ENCODE results near the gene CASKIN1. TPM values are rescaled to one million over a fixed set of nuclear protein-coding genes. Genes with fewer than 3 reads are reported as not detected.
A peak's percentile ranks its signal among the peaks of the same experiment; 100 is the strongest.
"Not testable (repeated sequence)": the region's sequence is repeated elsewhere in the genome, so short reads cannot be mapped to it uniquely, and the experiment has no call there.

The CASKIN1 gene, protein sequence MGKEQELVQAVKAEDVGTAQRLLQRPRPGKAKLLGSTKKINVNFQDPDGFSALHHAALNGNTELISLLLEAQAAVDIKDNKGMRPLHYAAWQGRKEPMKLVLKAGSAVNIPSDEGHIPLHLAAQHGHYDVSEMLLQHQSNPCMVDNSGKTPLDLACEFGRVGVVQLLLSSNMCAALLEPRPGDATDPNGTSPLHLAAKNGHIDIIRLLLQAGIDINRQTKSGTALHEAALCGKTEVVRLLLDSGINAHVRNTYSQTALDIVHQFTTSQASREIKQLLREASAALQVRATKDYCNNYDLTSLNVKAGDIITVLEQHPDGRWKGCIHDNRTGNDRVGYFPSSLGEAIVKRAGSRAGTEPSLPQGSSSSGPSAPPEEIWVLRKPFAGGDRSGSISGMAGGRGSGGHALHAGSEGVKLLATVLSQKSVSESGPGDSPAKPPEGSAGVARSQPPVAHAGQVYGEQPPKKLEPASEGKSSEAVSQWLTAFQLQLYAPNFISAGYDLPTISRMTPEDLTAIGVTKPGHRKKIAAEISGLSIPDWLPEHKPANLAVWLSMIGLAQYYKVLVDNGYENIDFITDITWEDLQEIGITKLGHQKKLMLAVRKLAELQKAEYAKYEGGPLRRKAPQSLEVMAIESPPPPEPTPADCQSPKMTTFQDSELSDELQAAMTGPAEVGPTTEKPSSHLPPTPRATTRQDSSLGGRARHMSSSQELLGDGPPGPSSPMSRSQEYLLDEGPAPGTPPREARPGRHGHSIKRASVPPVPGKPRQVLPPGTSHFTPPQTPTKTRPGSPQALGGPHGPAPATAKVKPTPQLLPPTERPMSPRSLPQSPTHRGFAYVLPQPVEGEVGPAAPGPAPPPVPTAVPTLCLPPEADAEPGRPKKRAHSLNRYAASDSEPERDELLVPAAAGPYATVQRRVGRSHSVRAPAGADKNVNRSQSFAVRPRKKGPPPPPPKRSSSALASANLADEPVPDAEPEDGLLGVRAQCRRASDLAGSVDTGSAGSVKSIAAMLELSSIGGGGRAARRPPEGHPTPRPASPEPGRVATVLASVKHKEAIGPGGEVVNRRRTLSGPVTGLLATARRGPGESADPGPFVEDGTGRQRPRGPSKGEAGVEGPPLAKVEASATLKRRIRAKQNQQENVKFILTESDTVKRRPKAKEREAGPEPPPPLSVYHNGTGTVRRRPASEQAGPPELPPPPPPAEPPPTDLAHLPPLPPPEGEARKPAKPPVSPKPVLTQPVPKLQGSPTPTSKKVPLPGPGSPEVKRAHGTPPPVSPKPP (N-terminal part only)
- polyA plus RNA-seq (ENCODE audit: insufficient read length in 10 of 10) = 1 to 10 TPM in 9 of 10 donors, under 1 TPM in 1; 0.94 to 2.7 (median 1.5) TPM
- long read RNA-seq, donor 1 = 0 reads
- long read RNA-seq, donor 2 = 0 reads
- long read RNA-seq, donor 3 = 0 reads
- long read RNA-seq, donor 4 = 0 reads
- long read RNA-seq, donor 5 = 0 reads
- long read RNA-seq, donor 6, full-length matches to known transcripts = 1 of 1 reads
- long read RNA-seq, donor 6, partial matches to known transcripts = 0 of 1 reads
- long read RNA-seq, donor 6, other reads (novel, unspliced or antisense) = 0 of 1 reads
- long read RNA-seq, donor 7 = 0 reads
- long read RNA-seq, donor 8, partial matches to known transcripts = 7 of 14 reads
- long read RNA-seq, donor 8, other reads (novel, unspliced or antisense) = 7 of 14 reads
- long read RNA-seq, donor 9 = 0 reads

DNA sequence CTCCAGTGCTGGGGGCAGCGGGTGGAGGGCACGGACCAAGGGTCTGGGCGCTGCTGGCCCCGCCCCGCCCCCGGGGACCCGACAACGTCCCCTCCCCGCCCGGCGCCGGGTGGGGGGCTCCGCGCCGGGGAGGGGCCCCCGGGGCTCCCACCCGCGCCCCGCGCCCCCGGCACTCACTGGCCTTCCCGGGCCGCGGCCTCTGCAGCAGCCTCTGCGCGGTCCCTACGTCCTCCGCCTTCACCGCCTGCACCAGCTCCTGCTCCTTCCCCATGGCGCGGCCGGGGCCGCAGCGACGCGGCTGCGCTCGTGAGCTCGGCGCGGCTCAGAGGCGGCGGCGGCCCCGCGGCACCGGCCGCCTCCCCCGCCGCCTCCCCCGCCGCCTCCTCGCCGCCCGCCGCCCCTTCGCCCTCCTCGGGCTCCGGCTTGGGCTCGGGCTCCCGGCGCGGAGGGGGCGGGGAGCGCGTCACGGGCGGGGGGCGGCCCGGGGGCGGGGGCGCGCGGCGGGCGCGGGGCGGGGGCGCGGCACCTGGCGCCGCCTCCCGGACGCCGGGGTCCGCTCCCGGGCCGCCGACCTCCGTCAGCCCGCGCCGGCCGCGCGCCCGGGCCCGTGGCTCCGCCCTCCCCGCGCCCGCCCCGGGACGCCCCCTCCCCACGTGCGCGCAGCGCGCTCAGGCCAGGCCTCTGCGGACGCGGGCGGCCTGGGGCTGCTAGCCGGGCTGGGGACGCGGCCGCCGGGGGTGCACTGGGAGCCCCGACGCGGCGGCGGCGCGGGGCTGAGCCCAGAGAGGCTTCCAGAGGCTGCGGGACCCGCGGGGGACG is at the start of gene CASKIN1:
TSS of gene CASKIN1 (minus strand) at position 444 of the 819 bp plus-strand sequence. CDS start at position 271, 173 bp downstream.
- peak in 1 of 3 donors; percentile 43 for DNase-seq

DNA sequence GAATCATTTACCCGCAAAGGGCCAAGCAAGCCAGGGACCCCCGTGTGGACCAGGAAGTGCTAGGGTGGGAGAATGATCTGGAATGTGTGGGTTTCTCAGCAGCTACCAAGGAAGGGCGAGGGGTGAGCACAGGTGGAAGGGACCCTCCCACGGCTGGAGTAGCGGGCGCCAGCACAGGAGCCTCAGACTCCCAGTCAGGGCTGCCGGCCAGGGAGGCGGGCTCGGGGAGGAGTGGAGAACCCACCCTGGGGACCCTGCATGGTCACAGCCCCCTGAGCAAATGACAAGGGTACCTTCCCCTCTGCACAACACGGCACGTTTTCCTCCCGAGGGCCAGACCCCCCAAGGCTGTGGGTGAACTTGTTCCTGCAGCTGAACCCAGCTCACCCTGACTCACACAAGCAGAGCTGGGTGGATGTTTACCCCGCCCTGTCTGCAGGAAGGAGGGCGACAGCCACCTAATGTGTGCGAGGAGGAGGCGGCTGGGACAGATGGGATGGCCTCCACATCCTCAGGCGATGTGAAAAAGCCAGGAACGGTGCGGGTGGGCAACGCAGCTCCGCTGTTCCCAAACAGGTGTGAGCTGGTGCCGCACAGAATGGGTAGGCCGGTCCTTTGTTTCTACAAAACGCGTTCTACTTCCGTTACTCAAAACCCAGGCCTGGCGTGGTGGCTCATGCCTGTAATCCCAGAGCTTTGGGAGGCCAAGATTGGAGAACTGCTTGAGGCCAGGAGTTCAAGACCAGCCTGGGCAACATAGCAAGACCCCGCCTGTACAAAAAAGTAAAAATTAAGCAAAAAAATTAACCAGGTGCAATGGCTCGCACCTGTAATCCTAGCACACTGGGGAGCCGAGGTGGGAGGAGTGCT is 48.8 kb upstream of the CASKIN1 start:
- no peak for DNase-seq

DNA sequence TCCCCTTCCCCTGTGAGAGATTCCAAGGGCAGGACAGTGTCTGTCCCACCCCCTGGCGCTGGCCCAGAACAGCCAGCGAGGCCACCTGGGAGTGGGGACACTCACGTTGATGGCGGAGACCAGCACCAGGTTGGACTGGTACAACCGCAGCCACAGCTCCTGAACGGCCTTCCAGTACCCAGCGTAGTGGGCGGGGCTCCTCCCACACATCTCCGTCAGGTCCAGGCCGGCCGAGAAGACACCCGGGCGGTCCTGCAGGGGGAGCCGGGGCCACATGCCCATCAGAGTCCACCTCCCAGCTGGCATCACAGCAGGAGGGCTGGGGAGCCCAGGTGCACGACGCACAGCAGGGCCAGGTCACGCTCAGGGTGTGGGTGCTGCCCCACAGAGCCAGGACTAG is 47.9 kb upstream of the CASKIN1 start:
- DNase-seq = no peak

DNA sequence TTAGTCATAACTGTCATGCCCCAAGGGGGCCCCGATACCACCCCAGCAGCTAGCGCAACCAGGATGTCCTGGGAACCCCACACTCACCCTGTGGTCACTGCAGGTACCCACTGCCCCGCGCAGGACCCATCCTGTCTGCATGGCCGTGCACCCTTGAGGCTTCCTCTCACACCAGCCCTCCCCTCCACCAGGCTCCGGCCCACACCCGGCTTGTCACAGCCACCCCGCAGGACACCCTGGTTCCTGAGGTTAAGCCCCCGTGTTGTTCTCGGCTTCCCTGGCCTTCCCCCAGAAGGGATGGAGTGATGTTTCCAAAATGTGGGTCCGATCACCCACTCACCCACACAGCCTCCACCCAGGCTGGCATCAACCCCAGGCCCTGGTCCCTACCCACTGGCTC is 47.4 kb upstream of the CASKIN1 start:
- DNase-seq = no peak

DNA sequence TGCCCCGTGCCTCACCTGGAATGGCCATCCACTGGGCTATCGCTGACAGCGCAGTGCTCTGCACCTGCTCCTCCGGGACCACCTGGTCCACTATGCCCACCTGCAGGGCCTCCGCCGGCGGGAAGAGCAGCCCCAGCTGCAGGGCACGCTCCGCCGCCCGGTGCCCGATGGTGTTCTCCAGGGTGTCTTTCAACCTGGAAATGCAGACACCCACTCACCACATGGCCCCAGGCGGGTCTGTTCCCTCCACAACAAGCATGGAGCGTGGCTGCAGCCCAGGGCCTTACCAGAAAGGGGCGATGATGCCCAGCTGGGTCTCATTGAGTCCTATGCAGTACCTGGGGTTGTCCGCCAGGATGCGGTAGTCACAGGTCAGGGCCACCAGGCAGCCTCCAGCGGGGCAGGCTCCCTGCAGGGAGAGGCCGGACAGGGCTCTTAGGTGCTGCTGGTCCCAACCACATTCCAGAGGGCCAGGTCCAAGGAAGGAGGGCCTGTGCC is 46.7 kb upstream of the CASKIN1 start:
- DNase-seq = no peak

DNA sequence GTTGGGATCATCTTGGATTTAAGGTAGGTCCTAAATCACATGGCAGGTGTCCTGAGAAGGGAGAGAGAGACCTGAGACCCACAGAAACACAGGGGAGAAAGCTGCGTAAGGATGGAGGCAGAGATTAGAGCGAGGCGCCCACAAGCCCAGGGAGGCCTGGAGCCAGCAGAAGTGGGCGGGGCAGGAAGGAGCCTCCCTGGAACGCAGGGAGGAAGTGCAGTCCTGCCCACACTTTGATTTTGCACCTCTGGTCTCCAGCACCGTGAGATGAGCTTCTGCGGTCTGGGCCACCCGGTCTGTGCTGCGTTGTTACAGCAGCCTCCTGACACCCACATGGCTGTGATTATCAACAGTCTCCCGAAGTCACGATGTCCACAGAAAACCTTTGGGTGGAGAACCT is 46.2 kb upstream of the CASKIN1 start:
- no peak for DNase-seq

DNA sequence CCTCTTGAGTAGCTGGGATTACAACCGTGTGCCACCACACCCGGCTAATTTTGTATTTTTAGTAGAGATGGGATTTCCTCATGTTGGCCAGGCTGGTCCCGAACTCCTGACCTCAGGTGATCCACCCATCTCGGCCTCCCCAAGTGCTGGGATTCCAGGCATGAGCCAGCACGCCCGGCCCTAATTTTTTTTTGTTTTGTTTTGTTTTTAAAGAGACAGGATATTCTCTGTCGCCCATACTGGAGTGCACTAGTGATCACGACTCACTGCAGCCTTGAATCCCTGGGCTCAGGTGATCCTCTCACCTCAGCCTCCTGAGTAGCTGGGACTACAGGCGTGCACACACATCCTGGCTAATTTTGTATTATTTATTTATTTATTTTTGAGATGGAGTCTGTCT is 43.9 kb upstream of the CASKIN1 start:
- not testable (repeated sequence) for DNase-seq

DNA sequence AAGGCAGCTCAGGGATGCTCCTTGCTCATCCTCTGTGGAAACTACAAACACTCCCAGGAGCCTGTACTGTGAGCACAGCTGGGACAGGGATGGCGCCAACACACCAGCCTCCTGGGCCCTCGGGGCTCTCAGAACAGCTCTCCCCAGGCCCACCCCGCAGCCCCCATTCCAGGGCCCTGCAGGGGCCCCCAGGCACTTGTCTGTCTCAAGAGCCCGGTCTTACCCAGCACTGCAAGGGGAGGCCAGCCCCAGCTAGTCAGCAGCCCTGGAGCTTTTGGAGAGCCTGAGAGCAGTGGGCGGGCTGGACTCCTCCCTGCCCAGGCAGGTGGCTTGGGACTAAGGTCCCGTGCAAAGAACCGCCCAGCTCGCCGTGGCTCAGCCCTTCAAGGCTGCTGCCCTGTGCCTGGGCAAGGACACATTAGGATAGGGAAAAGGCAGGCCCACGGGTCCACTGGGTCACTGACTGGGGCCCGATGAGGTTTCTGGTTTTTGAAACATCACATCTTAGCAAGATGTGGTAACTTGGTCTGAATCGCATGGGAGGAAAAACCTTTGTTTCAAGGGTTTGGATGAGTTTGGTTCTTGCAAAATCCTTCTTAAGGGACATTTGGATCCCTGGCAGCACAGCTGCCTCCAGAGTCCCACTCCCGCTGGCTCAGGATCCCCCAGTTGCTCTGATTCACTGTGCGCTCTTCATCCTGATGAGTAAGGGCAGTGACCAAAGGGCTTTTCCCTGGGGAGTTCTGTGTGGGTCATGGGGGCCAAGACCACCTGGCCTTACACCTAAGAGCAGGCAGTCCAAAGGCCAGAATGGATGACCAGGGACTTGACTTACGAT is 42.7 kb upstream of the CASKIN1 start:
- DNase-seq = no peak

DNA sequence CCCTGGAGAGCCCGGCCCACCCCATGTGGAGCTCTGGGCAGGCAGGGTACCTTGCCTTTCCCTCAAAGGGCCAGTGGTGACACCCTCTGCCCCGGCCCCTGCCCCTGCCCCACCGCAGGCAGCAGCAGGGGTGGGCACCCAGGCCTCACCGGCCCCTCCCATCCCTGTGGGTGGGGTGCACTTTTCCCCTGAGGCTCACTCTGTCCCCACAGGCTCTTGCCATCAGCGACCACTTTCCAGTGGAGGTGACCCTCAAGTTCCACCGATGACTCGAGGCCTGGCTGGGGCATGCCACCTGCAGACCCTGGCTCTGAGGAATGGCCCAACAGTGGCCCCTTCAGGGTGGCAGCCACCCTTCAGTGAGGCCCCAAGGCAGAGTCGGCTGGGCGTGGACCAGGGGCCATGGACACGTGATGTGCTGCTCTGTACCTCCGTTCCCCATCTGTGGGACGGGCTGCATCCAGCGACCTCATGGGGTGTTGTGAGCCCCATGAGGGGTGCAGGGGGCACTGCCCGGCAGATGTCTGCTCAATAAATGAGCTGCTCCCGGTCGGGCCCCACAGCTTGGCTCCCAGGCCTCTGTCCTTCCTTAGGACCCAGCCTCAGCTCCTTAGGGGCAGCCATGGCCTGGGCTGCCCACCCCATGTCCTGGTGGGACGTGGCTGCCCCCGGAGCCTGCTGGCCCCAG is 41.9 kb upstream of the CASKIN1 start:
- no peak for DNase-seq

DNA sequence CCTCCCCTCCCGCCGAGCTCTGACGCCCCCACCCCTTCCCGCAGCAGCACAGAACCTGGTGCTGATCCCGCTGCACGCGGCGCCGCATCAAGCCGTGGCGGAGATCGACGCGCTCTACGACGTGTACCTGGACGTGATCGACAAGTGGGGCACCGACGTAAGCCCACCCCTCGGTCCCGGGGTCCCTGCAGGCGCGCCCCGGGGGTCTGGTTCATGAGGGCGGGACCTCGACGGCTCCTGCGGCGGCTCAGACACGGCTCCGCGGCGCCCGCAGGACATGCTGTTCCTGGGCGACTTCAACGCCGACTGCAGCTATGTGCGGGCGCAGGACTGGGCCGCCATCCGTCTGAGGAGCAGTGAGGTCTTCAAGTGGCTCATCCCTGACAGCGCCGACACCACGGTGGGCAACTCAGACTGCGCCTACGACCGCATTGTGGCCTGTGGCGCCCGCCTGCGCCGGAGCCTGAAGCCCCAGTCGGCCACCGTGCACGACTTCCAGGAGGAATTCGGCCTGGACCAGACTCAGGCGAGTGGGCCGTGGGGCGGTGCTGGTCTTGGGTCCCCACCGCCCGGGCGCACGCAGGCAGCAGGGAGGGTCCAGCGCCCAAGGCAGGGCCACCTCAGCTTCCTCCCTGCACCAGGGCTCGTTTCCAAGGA is 41.2 kb upstream of the CASKIN1 start:
- no peak for DNase-seq

DNA sequence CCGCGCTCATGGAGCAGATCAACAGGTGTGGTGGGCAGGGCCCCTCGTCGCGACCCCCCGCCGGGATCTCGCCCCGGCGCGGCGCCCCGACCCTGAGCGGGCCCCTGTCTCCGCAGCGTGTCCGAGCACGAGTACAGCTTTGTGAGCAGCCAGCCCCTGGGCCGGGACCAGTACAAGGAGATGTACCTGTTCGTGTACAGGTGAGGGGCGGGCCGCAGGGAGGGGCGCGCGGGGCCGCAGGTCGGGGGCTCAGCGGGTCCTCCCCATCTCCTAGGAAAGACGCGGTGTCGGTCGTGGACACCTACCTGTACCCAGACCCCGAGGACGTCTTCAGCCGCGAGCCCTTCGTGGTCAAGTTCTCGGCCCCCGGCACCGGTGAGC is 40.7 kb upstream of the CASKIN1 start:
- DNase-seq = no peak

DNA sequence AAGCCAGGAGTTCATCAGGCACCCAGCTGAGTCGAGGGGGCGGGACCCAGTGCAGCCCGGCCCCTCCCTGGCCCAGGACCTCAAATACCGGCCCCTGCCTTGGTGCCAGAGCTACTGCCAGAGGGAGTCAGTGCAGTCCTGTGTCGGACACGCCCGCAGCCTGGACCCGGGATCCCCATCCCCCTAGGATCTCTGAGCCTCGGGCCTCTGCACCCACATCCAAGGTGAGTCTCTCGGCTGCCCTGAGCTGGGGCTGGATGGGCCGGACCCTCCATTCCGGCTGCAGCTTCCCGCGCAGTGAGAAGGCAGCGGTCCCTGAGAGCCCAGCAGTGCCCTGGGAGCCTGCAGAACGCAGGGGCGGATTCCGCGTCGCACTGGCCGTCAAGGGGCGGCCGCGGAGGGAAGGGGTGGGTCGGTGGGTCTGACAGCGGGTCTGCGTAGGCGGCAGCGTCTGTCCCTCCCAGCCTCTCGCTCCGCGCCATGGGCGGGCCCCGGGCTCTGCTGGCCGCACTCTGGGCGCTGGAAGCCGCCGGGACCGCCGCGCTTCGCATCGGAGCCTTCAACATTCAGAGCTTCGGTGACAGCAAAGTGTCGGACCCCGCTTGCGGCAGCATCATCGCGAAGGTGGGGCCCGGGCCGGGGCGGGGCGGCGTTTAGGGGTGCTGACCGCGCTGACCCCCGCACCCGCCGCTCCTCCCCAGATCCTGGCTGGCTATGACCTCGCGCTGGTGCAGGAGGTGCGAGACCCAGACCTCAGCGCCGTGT is 40.1 kb upstream of the CASKIN1 start, which contains the start of gene DNASE1L2:
TSS of gene DNASE1L2 (plus strand) at position 108 of the 765 bp plus-strand sequence. CDS start at position 481, 373 bp downstream.
- DNase-seq = peak in 1 of 3 donors; percentile 65

DNA sequence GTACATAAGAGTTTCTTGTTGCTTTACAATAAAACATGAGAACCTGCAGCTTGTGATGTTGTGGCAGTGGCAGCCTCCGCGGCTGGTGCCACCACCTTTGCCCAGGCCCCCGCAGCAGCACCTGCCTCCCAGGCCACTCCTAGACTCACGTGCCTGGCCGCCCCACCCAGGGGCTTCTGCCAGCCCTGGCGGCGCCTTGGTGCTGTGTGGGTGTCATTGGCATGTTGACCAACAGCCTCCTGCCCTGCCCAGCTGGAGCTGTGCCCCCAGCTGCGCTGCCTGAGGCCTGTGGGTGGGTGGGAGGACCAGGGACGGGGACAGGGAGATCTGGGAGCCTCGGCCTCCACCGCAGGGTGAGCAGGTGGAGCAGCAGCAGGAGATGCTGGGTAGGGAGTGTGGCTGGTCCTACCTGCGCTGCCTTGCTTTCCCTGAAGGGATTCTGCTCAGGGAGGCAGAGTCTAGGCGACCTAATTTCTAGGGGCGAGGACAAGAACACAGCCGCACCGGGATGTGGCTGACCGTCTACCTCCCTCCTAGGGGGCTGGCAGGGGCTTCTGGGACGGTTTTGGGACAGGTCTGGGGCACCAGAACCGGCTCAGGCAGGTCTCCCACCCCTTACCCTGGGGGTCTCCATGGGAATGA is 39.4 kb upstream of the CASKIN1 start:
- DNase-seq = no peak

DNA sequence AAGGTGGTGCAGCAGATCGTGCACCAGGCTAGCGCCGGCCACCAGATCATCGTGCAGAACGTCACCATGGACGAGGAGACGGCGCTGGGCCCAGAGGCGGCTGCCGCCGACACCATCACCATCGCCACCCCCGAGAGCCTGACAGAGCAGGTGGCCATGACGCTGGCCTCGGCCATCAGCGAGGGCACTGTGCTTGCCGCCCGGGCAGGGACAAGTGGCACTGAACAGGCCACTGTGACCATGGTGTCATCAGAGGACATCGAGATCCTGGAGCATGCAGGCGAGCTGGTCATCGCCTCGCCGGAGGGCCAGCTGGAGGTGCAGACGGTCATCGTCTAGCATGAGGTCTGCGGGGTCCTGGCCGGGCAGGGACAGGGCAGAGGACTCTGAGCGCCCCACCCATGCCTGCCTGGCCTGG is 38.8 kb upstream of the CASKIN1 start:
- no peak for DNase-seq

DNA sequence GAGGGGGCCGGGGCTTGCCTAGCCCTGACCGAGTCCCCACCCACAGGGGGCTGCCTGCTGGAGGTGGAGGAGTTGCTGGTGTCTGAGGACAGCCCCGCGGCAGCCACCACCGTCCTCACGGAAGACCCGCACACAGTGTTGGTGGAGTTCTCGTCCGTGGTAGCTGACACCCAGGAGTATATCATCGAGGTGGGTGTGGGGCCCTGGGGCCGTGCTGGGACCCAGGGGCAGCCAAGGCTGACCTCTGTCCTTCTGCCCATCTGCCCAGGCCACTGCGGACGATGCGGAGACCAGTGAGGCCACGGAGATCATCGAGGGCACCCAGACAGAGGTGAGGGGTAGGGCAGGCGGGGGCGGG is 38.4 kb upstream of the CASKIN1 start:
- no peak for DNase-seq
